GM12891 (cell line): ENCODE data around the gene RYR3.

Experiments
- PAX5 ChIP-seq: IDR thresholded peaks from 2 replicates; pipeline ENCODE4 v1.6.1; 2011; ENCODE audit warnings: low read length, moderate library complexity, mild to moderate bottlenecking; ENCODE audit not compliant: insufficient read depth, severe bottlenecking
- POLR2A ChIP-seq: IDR thresholded peaks from 2 replicates; pipeline ENCODE4 v1.6.1; 2011; ENCODE audit warnings: low read depth, low read length, control low read depth
- POLR2AphosphoS5 ChIP-seq: IDR thresholded peaks from 2 replicates; pipeline ENCODE4 v1.6.1; 2011; ENCODE audit warnings: low read depth, low read length, control low read depth
- POU2F2 ChIP-seq: IDR thresholded peaks from 2 replicates; pipeline ENCODE4 v1.6.1; 2011; ENCODE audit warnings: low read depth, mild to moderate bottlenecking, control low read depth, low read length, moderate library complexity
- SPI1 ChIP-seq: IDR thresholded peaks from 2 replicates; pipeline ENCODE4 v1.6.1; 2011; ENCODE audit warnings: low read depth, low read length, control low read depth
- TAF1 ChIP-seq: IDR thresholded peaks from 2 replicates; pipeline ENCODE4 v1.6.1; 2011; ENCODE audit warnings: low read depth, low read length, control low read depth

DNA sequence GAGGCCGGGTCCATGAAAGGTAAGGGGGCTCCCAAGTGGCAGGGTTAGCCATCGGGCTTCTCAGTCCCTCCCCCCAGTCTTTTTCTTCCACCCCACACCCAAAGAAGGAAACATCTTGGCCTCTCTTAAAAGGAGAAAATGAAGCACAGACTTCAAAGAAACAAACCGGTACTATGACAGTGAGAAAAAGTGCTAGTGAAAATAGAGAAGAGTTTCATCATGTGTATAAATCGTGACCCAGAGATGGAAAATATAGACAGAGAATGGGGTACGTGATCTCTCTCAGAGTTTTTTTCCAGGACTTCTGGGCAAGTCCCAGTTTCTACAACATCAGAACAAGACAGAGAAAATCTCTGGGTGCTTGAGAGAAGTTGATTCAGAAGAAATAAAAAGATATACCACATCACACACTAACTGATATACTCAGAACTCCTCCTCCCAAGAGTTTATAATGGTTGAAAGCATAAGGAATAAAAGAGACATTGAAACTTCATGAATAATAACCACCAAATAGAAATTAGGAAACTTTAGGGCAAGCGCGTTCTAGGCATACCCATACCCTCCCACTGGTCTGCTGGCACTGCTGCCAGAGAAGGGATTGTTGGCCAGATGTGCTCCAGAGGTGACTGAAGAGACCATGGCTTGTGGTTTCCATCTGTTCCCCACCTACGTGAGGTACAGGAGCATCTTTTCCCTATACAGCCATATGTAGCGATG is 338.6 kb downstream of the RYR3 start:
- TF ChIP-seq POLR2AphosphoS5 = no peak
- TF ChIP-seq POLR2A = no peak
- no peak for TF ChIP-seq TAF1
- TF ChIP-seq SPI1 = no peak
- TF ChIP-seq PAX5 = no peak
- no peak for TF ChIP-seq POU2F2
